GM12878 (cell line): ENCODE data around the gene KCNC4. TPM values are rescaled to one million over a fixed set of nuclear protein-coding genes. Genes with fewer than 3 reads are reported as not detected.

Experiments used
- ATAC-seq: fragments of 200-7000 bp; cut with Tn5 transposase; 3 replicates; pipeline ENCODE4 v1.9.1; 2020; ENCODE audit warnings: mild to moderate bottlenecking, moderate library complexity
- BruUV-seq: library from RNA; stranded (reverse); fragments of 400-500 nt; replicated peaks from 2 replicates; lab custom pipeline; 2021; lab: Mats Ljungman, UMichigan
- CTCF ChIA-PET: fragments of 300-600 bp; sonication (Branson Sonifier 250); formaldehyde crosslinking; extraction: SDS; loops from one replicate; lab custom pipeline; 2021; ENCODE audit warnings: inconsistent platforms; lab: Yijun Ruan, JAX
- POLR2A ChIA-PET: fragments of 350-600 bp; formaldehyde crosslinking; extraction: SDS; loops from one replicate; lab custom pipeline; 2021; ENCODE audit warnings: inconsistent platforms; lab: Charles Lee
- RAD21 ChIA-PET: fragments of 300-600 bp; sonication (Branson Sonifier 250); formaldehyde crosslinking; loops from one replicate; lab custom pipeline; 2023; ENCODE audit warnings: antibody characterized with exemption; ENCODE audit not compliant: unreplicated experiment; lab: Charles Lee
- SMC1A ChIA-PET: fragments of 300-600 bp; sonication (Branson Sonifier 250); formaldehyde crosslinking; loops from one replicate; lab custom pipeline; 2023; ENCODE audit not compliant: unreplicated experiment, uncharacterized antibody; lab: Charles Lee
- DNase-seq: peaks from one replicate; pipeline ENCODE4 v3.0.0-alpha.2; 2011; ENCODE audit warnings: low read depth, low spot score
- FAIRE-seq: peaks from 3 replicates; lab custom pipeline; 2011; peaks lifted over from hg19 to GRCh38; lab: Jason Lieb, UNC
- H2AFZ ChIP-seq: 2 replicates; pipeline ENCODE4 v1.6.0; 2011; ENCODE audit warnings: low read depth, low read length, control low read depth; ENCODE audit not compliant: control insufficient read depth
- H3K27ac ChIP-seq: 2 replicates; pipeline ENCODE4 v1.5.1; 2011; ENCODE audit warnings: control low read depth; ENCODE audit not compliant: control insufficient read depth, insufficient read depth
- H3K27me3 ChIP-seq, 2 experiments: replicated peaks in 1 of 2; 2 replicates each; pipeline versions ENCODE4 v1.6.0 to v1.6.1; 2011; ENCODE audit warnings: low read length in 1 of 2; ENCODE audit not compliant: control insufficient read depth in 2 of 2, insufficient read depth in 2 of 2
- H3K36me3 ChIP-seq, 2 experiments: 2 replicates each; pipeline ENCODE4 v1.5.1; 2011; ENCODE audit warnings: low read length in 1 of 2; ENCODE audit not compliant: control insufficient read depth in 2 of 2, insufficient read depth in 2 of 2
- H3K4me1 ChIP-seq: 2 replicates; pipeline ENCODE4 v1.6.1; 2011; ENCODE audit warnings: mild to moderate bottlenecking, low read length, moderate library complexity, mixed read lengths; ENCODE audit not compliant: control insufficient read depth, insufficient read depth
- H3K4me2 ChIP-seq: 2 replicates; pipeline ENCODE4 v1.6.0; 2011; ENCODE audit warnings: control low read depth; ENCODE audit not compliant: control insufficient read depth, insufficient read depth
- H3K4me3 ChIP-seq: fragments of 200-600 bp; sonication (generic); 2 replicates; pipeline ENCODE4 v1.5.1; 2016
- H3K79me2 ChIP-seq: 2 replicates; pipeline ENCODE4 v1.6.0; 2011; ENCODE audit warnings: low read length; ENCODE audit not compliant: control insufficient read depth, insufficient read depth
- H3K9ac ChIP-seq: 2 replicates; pipeline ENCODE4 v1.8.0; 2011; ENCODE audit warnings: low read length, control low read depth, mixed read lengths; ENCODE audit not compliant: control insufficient read depth, insufficient read depth
- H3K9me3 ChIP-seq: replicated peaks from 3 replicates; pipeline ENCODE4 v1.5.1; 2011; ENCODE audit warnings: mild to moderate bottlenecking, low read length; ENCODE audit not compliant: control insufficient read depth, insufficient read depth
- H4K20me1 ChIP-seq: 2 replicates; pipeline ENCODE4 v1.6.0; 2011; ENCODE audit not compliant: control insufficient read depth, insufficient read depth
- ATF3 ChIP-seq: IDR thresholded peaks from 2 replicates; pipeline ENCODE4 v1.6.1; 2011; ENCODE audit warnings: low read depth, mild to moderate bottlenecking, low read length, moderate library complexity, borderline replicate concordance; ENCODE audit errors: extremely low read depth
- BHLHE40 ChIP-seq, 2 experiments: fragments of 450-650 bp in 1 of 2; IDR thresholded peaks; 2 replicates each; pipeline ENCODE4 v1.6.1; 2011 to 2017; ENCODE audit warnings: low read depth in 2 of 2, borderline replicate concordance in 1 of 2, improper control_type of control experiment in 1 of 2, low read length in 1 of 2, mild to moderate bottlenecking in 1 of 2
- IKZF1 ChIP-seq: fragments of 450-650 bp; conservative IDR thresholded peaks from 2 replicates; pipeline ENCODE4 v1.6.1; 2017; ENCODE audit warnings: antibody characterized with exemption, mild to moderate bottlenecking
- KAT2A ChIP-seq: conservative IDR thresholded peaks from 2 replicates; pipeline ENCODE4 v1.6.1; 2011; ENCODE audit warnings: low read depth, low read length; ENCODE audit not compliant: control insufficient read depth
- KDM1A ChIP-seq: fragments of 200-600 bp; sonication (generic); IDR thresholded peaks from 2 replicates; pipeline ENCODE4 v1.6.1; 2016; ENCODE audit warnings: borderline replicate concordance
- MEF2B ChIP-seq: fragments of 450-650 bp; IDR thresholded peaks from 2 replicates; pipeline ENCODE4 v1.6.1; 2018; ENCODE audit warnings: mild to moderate bottlenecking, moderate library complexity; ENCODE audit not compliant: partially characterized antibody, poor library complexity, severe bottlenecking
- MYC ChIP-seq: IDR thresholded peaks from 2 replicates; pipeline ENCODE4 v1.6.1; 2011; ENCODE audit warnings: mild to moderate bottlenecking, low read length, moderate library complexity, inconsistent platforms; ENCODE audit not compliant: insufficient read depth, insufficient replicate concordance, insufficient read length, severe bottlenecking
- NFIC ChIP-seq: IDR thresholded peaks from 2 replicates; pipeline ENCODE4 v1.6.1; 2012; ENCODE audit warnings: low read depth, mild to moderate bottlenecking, inconsistent platforms, low read length, moderate library complexity
- NR2C1 ChIP-seq: fragments of 450-650 bp; IDR thresholded peaks from 2 replicates; pipeline ENCODE4 v1.6.1; 2017; ENCODE audit warnings: antibody characterized with exemption, mild to moderate bottlenecking, moderate library complexity
- SREBF2 ChIP-seq: IDR thresholded peaks from 2 replicates; pipeline ENCODE4 v1.6.1; 2012; ENCODE audit warnings: mild to moderate bottlenecking, low read length
- TCF7 ChIP-seq: IDR thresholded peaks from 2 replicates; pipeline ENCODE4 v1.6.1; 2014; ENCODE audit warnings: antibody characterized with exemption, borderline replicate concordance
- ZNF217 ChIP-seq: fragments of 450-650 bp; IDR thresholded peaks from 2 replicates; pipeline ENCODE4 v1.6.1; 2017; ENCODE audit warnings: antibody characterized with exemption, mild to moderate bottlenecking
- ZSCAN29 ChIP-seq: fragments of 450-650 bp; IDR thresholded peaks from 2 replicates; pipeline ENCODE4 v1.6.1; 2017; ENCODE audit warnings: mild to moderate bottlenecking, moderate library complexity
- WGBS: methylation state at CpG from one replicate; pipeline ENCODE4 v1.1.6; 2016; ENCODE audit warnings: low lambda C conversion rate; ENCODE audit not compliant: insufficient replicate concordance, insufficient coverage; ENCODE audit errors: missing lambda C conversion rate; 5-methylcytosine and 5-hydroxymethylcytosine counted together
- in situ Hi-C: fragments of 300-500 bp; cut with MboI; formaldehyde crosslinking; loops from 9 replicates; pipeline ENCODE4 v1.14.3; 2018; ENCODE audit warnings: mixed read lengths
- intact Hi-C: fragments of 100-400 bp; cut with micrococcal nuclease; formaldehyde crosslinking; loops from one replicate; pipeline ENCODE4 v1.14.2; 2022; ENCODE audit not compliant: unreplicated experiment
- polyA plus RNA-seq, 11 experiments: library from polyadenylated mRNA; depleted of rRNA in 4 of 11; unstranded in 6 of 11; stranded (reverse) in 5 of 11; fragments of >200 nt; fragmentation: Nextera tagmentation in 4 of 11; fragmentation: Illumina TruSeq in 1 of 11; extraction: Ambion mirVana in 4 of 11; extraction: Trizol in 1 of 11; gene quantifications; 1 replicate in 1 of 11; 2 replicates in 10 of 11; pipeline versions ENCODE4 v1.2.1 to v1.2.3, GENCODE V29; 2011 to 2016; ENCODE audit warnings: inconsistent platforms in 2 of 11, missing spikeins in 2 of 11, low read depth in 1 of 11
- total RNA-seq, 4 experiments: library from RNA; depleted of rRNA in 3 of 4; stranded (reverse); fragments of >200 nt in 3 of 4; fragmentation: Illumina TruSeq in 1 of 4; extraction: Trizol in 1 of 4; gene quantifications; 2 replicates each; pipeline versions ENCODE4 v1.2.1 to v1.2.3, GENCODE V29; 2013 to 2021

KCNC4 gene
- total and polyA plus RNA-seq, 10 of the 15 experiments (the other 5 are each of a cell fraction or from before 2014, with no cell fraction given), result 0.06 to 1.7 (median 0.36) TPM

DNA sequence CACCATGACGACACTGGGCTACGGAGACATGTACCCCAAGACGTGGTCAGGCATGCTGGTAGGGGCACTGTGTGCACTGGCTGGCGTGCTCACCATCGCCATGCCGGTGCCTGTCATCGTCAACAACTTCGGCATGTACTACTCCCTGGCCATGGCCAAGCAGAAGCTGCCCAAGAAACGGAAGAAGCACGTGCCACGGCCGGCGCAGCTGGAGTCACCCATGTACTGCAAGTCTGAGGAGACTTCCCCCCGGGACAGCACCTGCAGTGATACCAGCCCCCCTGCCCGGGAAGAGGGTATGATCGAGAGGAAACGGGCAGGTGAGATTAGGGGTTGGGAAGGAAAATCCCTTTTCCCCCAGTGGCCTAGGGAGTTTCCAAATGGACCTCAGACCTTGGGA is 13.5 kb downstream of the KCNC4 start:
- no peak overlapping the region for H3K4me2 ChIP-seq
- no peak overlapping the region for H3K27ac ChIP-seq
- H3K9ac ChIP-seq, result no peak overlapping the region
- no TSS peak for BruUV-seq
- no peaks in the 10 kb centered on the region for H3K9me3 ChIP-seq
- FAIRE-seq, result no peak
- H3K79me2 ChIP-seq, result no peaks in the 10 kb centered on the region
- no peaks in the 10 kb centered on the region for H3K4me1 ChIP-seq
- DNase-seq, result no peak
- SMC1A ChIA-PET, result no interaction called here
- intact Hi-C loops (no loop called here), in situ Hi-C loops (no loop called here)
- CTCF ChIA-PET, result no interaction called here
- no peak for ATAC-seq
- H4K20me1 ChIP-seq, result no peaks in the 10 kb centered on the region
- H3K4me3 ChIP-seq, result no peak overlapping the region
- POLR2A ChIA-PET, result no interaction called here
- no peaks in the 10 kb centered on the region for H3K36me3 ChIP-seq
- no peak for TF ChIP-seq KAT2A
- TF ChIP-seq IKZF1, result 0 out of 2 replicates have a peak, but pooled peaks have one; percentile 35
- peak in 1 of 2 experiments; percentile 29; a peak in 1 of 4 replicates for TF ChIP-seq BHLHE40 (IDR thresholded peaks at IDR 0.05; ENCODE audit: borderline replicate concordance in 1 of 2, low read depth in 2 of 2, low read length in 1 of 2)
- WGBS, result 45% methylated on average over 17 of the region's 17 CpGs
- no peaks in the 10 kb centered on the region; a peak in 1 of 4 replicates for H3K27me3 ChIP-seq
- RAD21 ChIA-PET, result no interaction called here
- no peak overlapping the region for H2AFZ ChIP-seq

- in situ Hi-C loops, result no loop called here
- H3K27me3 ChIP-seq, result no peaks in the 10 kb centered on the region; a peak in 1 of 4 replicates
- FAIRE-seq (no peak), ATAC-seq (no peak), DNase-seq (no peak)
- POLR2A ChIA-PET, result no interaction called here
- H3K4me3 ChIP-seq, result no peak overlapping the region
- CTCF ChIA-PET, result interaction anchor here (0.7 to 1.4 kb wide), 2 partner anchors 17 to 20 kb away, joined by 3 to 6 read pairs; no protein-coding TSS in a partner anchor
- no peak overlapping the region for H3K27ac ChIP-seq
- intact Hi-C loops, result no loop called here
- TF ChIP-seq ATF3 (no peak), MYC (no peak), ZNF217 (no peak), KDM1A (no peak), ZSCAN29 (no peak), NFIC (no peak), NR2C1 (no peak), SREBF2 (no peak), TCF7 (no peak), MEF2B (no peak)
- TF ChIP-seq, all 136 proteins: peak for 0
- no peaks in the 10 kb centered on the region for H3K9me3 ChIP-seq
- 55% methylated on average over 8 of the region's 8 CpGs for WGBS
- no peaks in the 10 kb centered on the region for H4K20me1 ChIP-seq
- SMC1A ChIA-PET, result interaction anchor here (0.8 to 1.6 kb wide), 2 partner anchors 9 to 17 kb away, joined by 3 to 4 read pairs; no protein-coding TSS in a partner anchor
- no peak overlapping the region for H3K4me2 ChIP-seq
- no TSS peak for BruUV-seq
- no peaks in the 10 kb centered on the region for H3K4me1 ChIP-seq
- H2AFZ ChIP-seq, result no peak overlapping the region
- H3K36me3 ChIP-seq, result no peaks in the 10 kb centered on the region
- H3K9ac ChIP-seq, result no peak overlapping the region
- RAD21 ChIA-PET, result interaction anchor here (1.2 kb wide), 1 partner anchor 16 kb away, joined by 5 read pairs; no protein-coding TSS in a partner anchor
- no peaks in the 10 kb centered on the region for H3K79me2 ChIP-seq
Measured at GRCh38 chr1:110224240-110224995, 14.3 kb downstream of the KCNC4 start.
